GM12892 (cell line): ENCODE results near the gene ZNF691.

Source experiments
- POLR2A ChIP-seq: IDR thresholded peaks from 2 replicates; pipeline ENCODE4 v1.6.1; 2011; ENCODE audit warnings: low read depth, low read length, control low read depth
- POLR2AphosphoS5 ChIP-seq: IDR thresholded peaks from 2 replicates; pipeline ENCODE4 v1.6.1; 2011; ENCODE audit warnings: low read depth, low read length, control low read depth

- TF ChIP-seq POLR2AphosphoS5 = no peak
- no peak for TF ChIP-seq POLR2A
These were observed 1.2 kb upstream of the ZNF691 start for GRCh38 chr1:42845193-42845592.
